Suprapubic skin (tissue), 4 donors: ENCODE measurements around the gene PPT1.

Experiments
- CTCF ChIP-seq, 2 donors: fragments of 200-600 bp in 1 of 2; fragments of 450-650 bp in 1 of 2; sonication (generic) in 1 of 2; IDR thresholded peaks; one replicate each; pipeline ENCODE4 v1.5.1; 2016 to 2019; ENCODE audit warnings: antibody characterized with exemption in 2 of 2, mild to moderate bottlenecking in 1 of 2, moderate library complexity in 1 of 2
- POLR2A ChIP-seq, 2 donors: fragments of 450-650 bp; IDR thresholded peaks; one replicate each; pipeline ENCODE4 v1.6.1; 2017; ENCODE audit warnings: antibody characterized with exemption in 2 of 2, mild to moderate bottlenecking in 2 of 2, moderate library complexity in 2 of 2
- POLR2AphosphoS5 ChIP-seq, 3 donors: sonication (generic); formaldehyde crosslinking; IDR thresholded peaks; one replicate each; pipeline ENCODE4 v1.6.1; 2017; ENCODE audit warnings: antibody characterized with exemption in 3 of 3

GRCh38 chr1:40032240-40032891, 64.7 kb downstream of the PPT1 start:
- TF ChIP-seq CTCF (IDR thresholded peaks at IDR 0.05): peak; percentile 20 to 58
- no peak for TF ChIP-seq POLR2AphosphoS5 (IDR thresholded peaks at IDR 0.05)
- TF ChIP-seq POLR2A (IDR thresholded peaks at IDR 0.05): no peak
